DMS153 treated with DMSO at 0.1 percent for 48 hours (cell line): ENCODE data around the gene MT2A.
"Not testable (repeated sequence)": the region's sequence is repeated elsewhere in the genome, so short reads cannot be mapped to it uniquely, and the experiment has no call there.

ENCODE experiments used
- DNase-seq: peaks from one replicate; lab custom pipeline; 2025; ENCODE audit not compliant: unreplicated experiment; lab: John Stamatoyannopoulos, UW

The MT2A gene

DNA sequence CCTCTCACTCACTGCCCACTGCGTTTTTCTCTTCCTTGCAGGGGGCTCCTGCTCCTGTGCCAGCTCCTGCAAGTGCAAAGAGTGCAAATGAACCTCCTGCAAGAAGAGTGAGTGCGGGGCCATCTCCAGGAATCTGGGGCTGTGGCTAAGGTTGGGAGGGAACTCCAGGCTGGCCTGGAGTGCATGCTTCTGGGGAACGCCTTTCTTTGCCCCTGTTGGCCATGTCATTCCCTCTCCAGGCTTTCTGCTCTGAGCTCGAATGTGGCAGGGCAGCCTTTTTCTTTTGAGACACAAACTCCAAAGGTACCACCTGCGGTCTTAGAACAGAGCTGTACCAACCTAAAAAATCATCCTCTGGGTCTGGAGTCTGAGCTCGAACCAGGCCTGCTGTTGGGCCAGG is 9.8 kb downstream of the MT2A start:
- DNase-seq: no peak

DNA sequence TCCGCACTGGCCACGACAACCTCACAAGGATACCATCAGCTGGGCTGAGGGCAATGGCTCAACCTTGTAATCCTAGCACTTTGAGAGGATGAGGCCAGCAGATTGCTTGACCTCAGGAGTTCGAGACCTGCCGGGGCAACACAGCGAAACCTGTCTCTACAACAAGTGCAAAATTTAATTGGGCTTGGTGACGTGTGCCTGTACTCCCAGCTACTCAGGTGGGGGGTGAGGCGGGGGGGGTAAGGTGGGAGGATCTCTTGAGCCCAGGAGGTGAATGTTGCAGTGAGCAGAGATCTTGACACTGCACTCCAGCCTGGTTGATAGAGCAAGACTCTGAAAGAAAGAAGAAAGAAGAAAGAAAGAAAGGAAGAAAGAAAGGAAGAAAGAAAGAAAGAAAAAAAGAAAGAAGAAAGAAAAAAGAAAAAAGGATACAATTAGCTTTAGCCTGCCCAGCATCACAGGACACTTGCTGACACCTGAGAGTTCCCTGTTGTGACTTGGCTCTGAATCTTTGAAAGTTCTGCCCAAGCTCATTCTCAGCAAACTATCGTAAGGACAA is 12.0 kb downstream of the MT2A start:
- DNase-seq: no peak

DNA sequence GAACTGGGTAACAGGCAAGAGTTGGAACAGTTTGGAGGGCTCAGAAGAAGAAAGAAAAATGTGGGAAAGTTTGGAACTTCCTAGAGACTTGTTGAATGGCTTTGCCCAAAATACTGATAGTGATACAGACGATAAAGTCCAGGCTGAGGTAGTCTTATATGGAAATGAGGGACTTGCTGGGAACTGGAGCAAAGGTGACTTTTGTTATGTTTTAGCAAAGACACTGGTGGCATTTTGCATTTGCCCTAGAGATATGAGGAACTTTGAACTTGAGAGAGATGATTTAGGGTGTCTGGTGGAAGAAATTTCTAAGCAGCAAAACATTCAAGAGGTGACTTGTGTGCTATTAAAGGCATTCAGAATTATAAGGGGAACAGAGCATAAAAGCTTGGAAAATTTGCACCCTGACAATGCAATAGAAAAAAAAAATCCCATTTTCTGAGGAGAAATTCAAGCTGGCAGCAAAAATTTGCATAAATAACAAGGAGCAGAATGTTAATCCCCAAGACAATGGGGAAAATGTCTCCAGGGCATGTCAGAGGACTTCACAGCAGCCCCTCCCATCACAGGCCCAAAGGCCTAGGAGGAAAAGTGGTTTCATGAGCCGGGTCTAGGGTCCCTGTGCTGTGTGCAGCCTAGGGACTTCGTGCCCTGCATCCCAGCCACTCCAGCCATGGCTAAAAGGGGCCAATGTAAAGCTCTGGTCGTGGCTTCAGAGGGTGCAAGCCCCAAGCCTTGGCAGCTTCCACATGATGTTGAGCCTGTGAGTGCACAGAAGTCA is 13.5 kb downstream of the MT2A start:
- not testable (repeated sequence) for DNase-seq

DNA sequence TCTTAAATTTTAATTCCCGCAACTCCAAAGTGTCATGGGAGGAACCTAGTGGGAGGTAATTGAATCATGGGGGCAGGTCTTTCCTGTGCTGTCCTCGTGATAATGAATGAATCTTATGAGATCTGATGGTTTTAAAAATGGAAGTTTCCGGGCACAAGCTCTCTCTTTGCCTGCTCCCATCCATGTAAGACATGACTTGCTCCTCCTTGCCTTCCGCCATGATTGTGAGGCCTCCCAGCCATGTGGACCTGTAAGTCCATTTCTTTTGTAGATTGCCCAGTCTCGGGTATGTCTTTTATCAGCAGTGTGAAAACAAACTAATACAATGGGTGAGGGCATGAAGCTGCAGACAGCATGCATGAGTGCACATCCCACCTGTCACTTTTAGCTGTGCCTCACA is 14.8 kb downstream of the MT2A start:
- DNase-seq: not testable (repeated sequence)

DNA sequence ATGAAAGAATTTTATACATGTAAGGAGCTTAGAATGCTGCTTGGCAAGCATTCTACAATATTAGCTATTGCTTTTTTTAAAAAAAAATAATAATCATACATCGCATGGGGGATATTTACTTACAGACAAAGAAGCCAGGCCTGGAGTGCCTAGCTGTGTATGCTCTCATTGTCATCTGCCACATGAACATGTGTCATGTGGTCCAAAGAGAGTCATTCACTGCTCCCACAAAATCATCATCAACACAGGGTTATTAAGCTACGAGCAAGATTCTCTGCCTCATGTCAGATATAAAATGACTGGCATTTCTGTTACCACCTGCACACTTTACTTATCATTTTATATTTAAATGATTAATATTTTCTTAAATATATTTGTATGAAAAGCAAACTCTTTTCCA is 15.3 kb downstream of the MT2A start:
- no peak for DNase-seq

DNA sequence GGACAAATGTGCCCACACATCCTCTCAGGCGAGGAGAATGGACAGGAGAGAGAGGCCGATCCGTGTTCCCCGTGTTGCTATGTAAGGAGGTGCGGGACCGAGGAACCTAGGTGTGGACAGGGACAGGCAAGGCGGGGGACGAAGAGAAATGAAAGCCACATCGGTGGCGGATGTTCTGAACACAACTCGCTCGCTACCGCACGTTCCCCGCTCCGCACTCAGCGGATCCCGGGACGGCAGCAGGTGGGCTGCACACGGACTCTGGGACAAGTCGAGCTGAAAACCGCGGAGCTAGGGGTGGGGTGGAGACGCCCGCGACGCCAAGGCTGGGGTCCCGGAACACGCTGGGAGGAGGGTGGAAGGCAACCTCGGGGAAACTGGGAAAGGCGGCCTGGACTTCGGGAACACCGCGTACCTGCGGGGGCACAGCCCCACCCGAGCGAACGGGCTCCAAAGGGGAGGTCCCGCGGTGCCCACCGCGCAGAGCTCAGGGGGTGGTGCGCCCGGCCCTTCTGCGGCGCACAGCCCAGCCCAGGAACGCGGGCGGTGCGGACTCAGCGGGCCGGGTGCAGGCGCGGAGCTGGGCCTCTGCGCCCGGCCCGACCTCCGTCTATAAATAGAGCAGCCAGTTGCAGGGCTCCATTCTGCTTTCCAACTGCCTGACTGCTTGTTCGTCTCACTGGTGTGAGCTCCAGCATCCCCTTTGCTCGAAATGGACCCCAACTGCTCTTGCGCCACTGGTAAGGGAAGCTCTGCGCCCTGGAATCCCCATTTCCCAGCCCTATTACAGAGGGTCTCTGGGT is 17.0 kb downstream of the MT2A start, which contains the start of gene MT1E:
TSS of gene MT1E (plus strand) at position 642 of the 803 bp plus-strand sequence. CDS start at position 713, 71 bp downstream.
- peak; percentile 45 for DNase-seq

DNA sequence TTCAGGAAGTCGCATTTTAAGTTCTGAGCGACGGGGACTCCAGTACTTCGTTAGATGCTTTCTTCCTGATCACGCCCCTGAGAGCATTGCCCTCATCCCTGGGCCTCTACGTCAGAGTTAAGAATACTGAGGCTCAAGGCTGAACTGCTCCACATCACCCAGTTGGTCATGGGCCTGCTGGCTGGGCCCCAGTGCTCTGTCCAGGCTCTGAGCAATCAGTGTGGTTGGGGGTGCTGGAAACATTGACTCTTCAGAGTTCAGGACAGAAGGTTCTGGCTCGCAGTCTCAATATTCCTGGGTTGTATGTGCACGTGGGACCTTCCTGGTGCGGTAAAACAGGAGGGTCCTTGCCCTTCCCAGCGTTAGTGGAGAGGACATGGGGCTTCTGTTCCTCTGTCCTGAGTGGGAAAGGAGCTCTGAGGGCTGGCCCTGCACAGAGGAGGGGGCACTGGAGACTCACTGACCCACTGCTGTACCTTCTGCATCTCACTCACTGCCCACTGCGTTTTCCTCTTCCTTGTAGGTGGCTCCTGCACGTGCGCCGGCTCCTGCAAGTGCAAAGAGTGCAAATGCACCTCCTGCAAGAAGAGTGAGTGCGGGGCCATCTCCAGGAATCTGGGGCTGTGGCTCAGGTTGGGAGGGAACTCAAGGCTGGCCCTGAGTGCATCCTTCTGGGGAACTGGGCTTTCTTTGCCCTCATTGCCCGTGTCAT is 17.7 kb downstream of the MT2A start:
- no peak for DNase-seq

DNA sequence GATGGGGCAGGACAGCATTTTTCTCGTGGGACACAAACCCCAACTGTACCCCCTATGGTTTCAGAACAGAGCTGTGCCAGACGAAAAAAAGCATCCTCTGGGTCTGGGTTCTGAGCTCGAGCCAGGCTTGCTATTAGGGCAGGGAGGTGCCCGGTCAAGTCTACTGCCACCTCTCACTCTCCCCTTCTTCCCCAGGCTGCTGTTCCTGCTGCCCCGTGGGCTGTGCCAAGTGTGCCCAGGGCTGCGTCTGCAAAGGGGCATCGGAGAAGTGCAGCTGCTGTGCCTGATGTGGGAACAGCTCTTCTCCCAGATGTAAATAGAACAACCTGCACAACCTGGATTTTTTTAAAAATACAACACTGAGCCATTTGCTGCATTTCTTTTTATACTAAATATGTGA is 18.3 kb downstream of the MT2A start:
- no peak for DNase-seq

DNA sequence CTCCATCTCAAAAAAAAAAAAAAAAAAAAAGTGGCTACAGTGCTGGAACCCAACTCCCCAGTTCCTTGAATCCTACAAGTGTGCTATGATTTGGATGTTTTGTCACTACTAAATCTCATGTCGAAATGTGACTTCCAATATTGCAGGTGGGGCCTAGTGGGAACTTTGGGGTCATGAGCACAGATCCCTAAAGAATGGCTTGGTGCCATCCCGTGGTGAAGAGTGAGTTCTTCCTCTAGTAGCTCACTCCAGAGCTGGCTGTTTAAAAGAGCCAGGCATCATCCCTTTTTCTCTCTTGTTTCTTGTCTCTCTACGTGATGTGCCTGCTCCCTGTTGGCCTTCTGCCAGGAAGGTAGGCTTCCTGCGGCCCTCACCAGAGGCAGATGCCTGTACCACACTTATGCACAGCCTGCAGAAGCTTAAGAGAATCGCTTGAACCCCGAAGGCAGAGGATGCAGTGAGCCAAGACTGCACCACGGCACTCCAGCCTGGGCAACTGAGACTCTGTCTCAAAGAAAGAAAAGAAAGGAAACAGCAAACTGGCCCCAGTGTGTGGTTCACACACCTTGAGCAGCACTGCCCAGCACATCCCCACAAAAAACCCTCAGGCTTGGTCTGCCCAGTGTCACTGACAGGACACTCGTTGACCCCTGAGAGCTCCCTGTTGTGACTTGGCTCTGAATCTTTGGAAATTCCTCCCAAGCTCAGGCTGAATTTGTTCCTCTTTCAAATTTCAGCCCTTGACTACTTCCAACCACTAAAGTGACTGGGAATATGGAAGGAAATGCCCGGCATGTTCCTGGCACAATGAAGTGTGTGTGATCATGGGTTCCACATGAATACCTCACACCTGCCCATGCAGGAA is 20.3 kb downstream of the MT2A start:
- DNase-seq: no peak

DNA sequence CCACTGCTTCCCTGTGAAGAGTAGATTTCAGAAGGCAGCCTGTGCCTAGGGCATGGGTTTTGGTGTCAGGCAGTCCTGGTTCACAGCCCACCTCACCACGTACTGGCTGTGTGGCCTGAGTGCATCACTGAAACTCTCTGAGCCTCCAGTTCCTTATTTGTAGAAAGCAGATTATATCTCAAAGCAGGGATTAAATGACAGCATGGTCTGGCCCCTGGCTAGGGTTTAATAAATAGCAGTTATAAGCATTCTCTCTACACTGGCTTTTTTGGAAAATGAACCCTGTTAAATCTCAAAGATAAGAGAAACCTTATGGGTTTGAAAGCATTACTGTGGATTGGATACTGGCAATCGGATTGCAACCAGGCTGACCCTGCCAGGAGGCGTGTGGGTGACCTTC is 21.1 kb downstream of the MT2A start:
- no peak for DNase-seq

DNA sequence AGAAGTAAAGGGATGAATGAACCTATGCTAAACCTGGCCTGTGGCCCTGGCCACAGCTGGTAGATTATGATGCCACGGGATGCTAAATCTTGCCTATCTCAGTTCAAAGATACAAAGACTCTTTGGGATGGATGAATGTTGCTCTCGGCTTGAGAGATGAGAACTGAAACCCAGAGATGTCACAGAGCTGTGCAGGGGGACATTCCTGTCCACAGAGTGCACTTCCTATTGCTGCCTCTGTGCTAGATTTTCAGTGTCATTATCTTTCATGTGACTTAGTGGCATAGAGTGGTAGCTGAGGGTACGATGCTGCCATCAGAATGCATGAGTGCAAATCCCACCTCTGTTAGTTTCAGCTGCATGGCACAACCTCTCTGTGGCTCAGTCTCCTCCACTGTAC is 21.8 kb downstream of the MT2A start:
- DNase-seq: no peak

DNA sequence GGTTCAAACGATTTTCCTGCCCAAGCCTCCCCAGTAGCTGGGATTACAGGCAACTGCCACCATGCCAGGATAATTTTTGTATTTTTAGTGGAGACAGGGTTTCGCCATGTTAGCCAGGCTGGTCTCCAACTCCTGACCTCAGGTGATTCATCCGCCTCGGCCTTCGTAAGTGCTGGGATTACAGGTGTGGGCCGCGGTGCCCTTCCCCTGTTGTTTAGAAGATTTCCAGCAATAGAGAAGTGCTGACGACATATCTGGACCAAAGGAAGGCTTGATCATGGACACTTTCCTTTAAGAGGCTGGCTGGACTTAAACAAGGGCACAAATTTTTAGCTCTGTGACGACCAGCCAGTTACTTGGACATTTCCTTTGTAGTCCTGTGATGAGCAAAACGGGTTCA is 22.8 kb downstream of the MT2A start:
- no peak for DNase-seq

DNA sequence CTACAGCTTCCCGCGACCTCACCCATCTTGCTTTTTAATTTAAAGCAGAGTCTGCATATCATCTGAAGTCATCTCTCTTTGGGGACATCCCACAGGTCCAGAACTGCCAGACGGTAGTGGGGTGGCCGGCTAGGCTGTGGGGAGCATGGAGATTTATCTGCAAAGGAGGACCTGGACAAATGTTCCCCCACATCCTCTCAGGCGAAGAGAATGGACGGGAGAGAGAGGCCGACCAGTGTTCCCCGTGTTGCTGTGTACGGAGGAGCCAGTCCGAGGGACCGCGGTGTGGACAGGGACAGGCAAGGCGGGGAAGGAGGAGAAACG is 23.4 kb downstream of the MT2A start:
- no peak for DNase-seq

DNA sequence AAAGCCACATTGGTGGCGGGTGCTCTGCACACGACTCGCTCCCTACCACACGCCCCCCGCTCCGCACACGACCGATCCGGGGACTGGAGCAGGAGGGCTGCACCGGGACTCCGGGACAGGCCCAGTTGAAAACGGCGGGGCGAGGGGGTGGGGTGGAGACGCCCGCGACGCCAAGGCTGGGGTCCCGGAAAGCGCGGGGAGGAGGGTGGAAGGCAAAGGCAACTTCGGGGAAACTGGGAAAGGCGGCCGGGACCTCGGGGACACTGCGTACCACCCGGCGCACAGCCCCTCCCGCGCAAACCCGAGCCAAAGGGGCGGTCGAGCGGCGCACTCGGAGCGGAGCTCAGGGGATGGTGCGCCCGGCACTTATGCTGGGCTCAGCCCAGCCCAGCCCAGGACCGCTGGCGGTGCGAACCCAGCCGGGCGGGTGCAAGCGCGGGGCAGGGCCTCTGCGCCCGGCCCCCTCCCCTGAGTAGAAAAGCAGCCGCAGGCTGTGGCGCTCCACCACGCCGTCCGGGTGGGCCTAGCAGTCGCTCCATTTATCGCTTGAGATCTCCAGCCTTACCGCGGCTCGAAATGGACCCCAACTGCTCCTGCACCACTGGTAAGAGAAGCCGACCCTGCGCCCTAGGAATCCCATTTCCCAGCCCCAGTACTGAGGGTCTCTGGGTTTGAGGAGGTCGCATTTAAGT is 23.9 kb downstream of the MT2A start, which contains the start of gene MT1M:
TSS of gene MT1M (plus strand) at position 504 of the 692 bp plus-strand sequence. CDS start at position 577, 73 bp downstream.
- no peak for DNase-seq

DNA sequence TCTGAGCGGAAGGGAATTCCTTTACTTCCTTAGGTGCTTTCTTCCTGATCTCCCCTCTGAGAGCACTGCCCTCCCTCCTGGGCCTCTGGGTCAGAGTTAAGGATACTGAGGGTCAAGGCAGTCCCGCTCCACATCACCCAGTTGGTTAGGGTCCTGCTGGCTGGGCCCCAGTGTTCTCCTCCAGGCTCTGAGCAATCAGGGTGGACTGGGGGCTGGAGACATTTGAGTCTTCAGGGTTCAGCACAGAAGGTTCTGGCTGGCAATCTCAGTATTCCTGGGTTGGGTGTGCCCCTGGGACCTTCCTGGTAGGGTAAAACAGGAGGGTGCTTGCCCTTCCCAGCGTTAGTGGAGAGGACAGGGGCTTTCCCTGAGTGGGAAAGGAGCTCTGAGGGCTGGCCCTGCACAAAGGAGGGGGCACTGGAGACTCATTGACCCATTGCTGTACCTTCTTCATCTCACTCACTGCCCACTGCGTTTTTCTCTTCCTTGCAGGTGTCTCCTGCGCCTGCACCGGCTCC is 24.5 kb downstream of the MT2A start:
- DNase-seq: no peak

DNA sequence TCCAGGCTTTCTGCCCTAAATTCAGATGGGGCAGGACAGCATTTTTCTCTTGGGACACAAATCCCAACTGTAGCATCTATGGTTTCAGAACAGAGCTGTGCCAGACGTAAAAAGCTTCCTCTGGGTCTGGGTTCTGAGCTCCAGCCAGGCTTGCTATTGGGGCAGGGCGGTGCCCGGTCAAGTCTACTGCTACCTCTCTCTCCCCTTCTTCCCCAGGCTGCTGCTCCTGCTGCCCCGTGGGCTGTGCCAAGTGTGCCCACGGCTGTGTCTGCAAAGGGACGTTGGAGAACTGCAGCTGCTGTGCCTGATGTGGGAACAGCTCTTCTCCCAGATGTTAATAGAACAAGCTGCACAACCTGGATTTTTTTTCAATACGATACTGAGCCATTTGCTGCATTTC is 25.2 kb downstream of the MT2A start:
- no peak for DNase-seq

DNA sequence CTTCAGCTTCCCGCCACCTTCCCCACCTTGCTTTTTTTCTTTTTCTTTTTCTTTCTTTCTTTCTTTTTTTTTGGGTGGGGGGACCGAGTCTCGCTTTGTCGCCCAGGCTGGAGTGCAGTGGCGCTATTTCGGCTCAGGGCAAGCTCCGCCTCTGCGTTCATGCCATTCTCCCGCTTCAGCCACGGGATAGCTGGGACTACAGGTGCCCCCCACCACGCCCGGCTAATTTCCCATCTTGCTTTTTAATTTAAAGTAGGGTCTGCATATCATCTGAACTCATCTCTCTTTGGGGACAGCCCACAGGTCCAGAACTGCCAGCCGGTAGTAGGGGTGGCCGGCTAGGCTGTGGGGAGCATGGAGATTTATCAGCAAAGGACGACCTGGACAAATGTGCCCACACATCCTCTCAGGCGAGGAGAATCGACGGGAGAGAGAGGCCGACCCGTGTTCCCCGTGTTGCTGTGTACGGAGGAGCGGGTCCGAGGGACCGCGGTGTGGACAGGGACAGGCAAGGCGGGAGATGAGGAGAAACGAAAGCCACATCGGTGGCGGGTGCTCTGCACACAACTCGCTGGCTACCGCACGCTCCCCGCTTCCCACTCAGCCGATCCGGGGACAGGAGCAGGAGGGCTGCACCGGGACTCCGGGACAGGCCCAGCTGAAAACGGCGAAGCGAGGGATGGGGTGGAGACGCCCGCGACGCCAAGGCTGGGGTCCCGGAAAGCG is 26.5 kb downstream of the MT2A start:
- DNase-seq: no peak

DNA sequence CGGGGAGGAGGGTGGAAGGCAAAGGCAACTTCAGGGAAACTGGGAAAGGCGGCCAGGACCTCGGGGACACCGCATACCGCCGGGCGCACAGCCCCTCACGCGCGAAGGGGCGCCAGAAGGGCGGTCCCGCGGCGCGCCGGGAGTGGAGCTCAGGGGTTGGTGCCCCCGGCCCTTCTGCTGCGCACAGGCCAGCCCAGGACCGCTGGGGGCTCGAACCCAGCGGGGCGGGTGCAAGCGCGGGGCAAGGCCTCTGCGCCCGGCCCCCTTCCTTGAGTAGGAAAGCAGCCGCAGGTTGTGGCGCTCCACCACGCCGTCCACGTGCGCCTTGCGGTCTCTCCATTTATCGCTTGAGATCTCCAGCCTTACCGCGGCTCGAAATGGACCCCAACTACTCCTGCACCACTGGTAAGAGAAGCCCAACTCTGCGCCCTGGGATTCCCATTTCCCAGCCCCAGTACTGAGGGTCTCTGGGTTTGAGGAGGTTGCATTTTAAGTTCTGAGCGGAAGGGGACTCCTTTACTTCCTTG is 27.1 kb downstream of the MT2A start:
- no peak for DNase-seq
